ENCODE results near the gene LXN. TPM values are rescaled to one million over a fixed set of nuclear protein-coding genes. Genes with fewer than 3 reads are reported as not detected.

The LXN gene

DNA sequence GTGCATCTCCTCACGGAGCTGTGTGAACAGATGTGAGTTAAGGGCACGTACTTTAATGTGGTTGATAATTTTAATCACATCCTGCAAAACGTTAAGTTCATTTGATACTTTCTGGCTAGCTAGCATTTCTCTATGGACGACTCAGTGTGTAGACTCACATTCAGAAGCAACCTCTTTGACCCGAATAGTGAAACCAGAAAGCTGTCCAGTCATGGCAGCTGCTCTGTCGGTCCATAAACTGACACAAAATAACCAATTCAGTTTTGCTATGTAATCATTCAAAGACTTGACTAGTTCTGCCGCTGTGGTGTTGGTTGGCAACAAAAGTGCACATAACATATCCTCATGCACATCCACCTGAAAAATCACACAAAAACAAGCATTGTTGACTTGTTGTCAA, 31.8 kb downstream of the LXN start:
- Histone ChIP-seq H3K36me3 (ENCODE audit: insufficient read depth, low read length) (no peaks in the 10 kb centered on the region), H3K9me3 (replicated peaks; ENCODE audit: low read length) (no peaks in the 10 kb centered on the region), H3K9ac (ENCODE audit: low read depth, low read length) (no peak overlapping the region), H3K27me3 (ENCODE audit: control insufficient read depth, insufficient read depth, low read length) (no peaks in the 10 kb centered on the region), H3K4me2 (ENCODE audit: low read length) (no peak overlapping the region), H3K4me1 (ENCODE audit: control insufficient read depth, insufficient read depth, low read length) (peaks cover 3% of the 10 kb centered on the region), H3K4me3 (ENCODE audit: low read length) (no peak overlapping the region)

DNA sequence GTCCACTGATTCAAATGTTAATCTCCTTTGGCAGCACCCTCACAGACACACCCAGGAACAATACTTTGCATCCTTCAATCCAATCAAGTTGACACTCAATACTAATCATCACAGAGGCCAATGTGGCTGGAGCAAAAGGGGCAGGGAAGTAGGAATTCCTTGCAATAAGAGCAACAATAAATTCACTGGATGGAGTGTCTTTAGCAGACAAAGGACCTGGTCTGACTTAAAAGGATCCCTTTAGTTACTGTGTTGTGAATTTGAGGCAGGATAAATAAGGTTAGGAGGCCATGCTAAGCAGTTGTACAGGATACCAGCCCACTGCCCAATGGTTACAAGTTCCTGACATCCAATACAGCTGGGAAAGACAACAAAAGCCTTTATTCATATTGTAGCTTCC, 40.5 kb downstream of the LXN start:
- H3K36me3 ChIP-seq (ENCODE audit: insufficient read depth, low read length), result no peaks in the 10 kb centered on the region
- H3K4me1 ChIP-seq (ENCODE audit: control insufficient read depth, insufficient read depth, low read length), result no peaks in the 10 kb centered on the region
- H3K9ac ChIP-seq (ENCODE audit: low read depth, low read length), result no peak overlapping the region
- no peak overlapping the region for H3K4me3 ChIP-seq (ENCODE audit: low read length)
- no peak overlapping the region for H3K4me2 ChIP-seq (ENCODE audit: low read length)
- H3K9me3 ChIP-seq (replicated peaks; ENCODE audit: low read length), result no peaks in the 10 kb centered on the region
- H3K27me3 ChIP-seq (ENCODE audit: control insufficient read depth, insufficient read depth, low read length), result peaks cover 6% of the 10 kb centered on the region

DNA sequence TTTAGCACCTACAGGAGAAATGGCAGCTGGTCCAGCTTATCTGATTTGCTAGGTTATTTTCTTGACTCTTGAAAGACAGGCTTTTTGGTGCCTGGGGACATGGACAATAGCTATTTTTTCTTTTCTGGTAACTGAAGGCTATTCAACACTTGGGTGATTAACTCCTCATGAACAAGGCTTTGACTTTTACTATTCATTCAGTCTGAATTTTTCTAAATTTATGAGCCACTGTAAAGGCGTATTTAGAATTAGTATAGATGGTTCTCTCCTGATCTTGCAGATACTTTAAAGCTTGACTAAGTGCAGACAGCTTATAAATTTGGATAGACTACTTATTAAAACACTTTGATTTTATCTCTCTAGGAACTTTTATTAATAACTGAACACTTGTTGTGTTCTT, 46.6 kb downstream of the LXN start:
- Histone ChIP-seq H3K9ac (ENCODE audit: low read depth, low read length) (no peak overlapping the region), H3K27me3 (ENCODE audit: control insufficient read depth, insufficient read depth, low read length) (peaks cover 6% of the 10 kb centered on the region), H3K4me3 (ENCODE audit: low read length) (no peak overlapping the region), H3K36me3 (ENCODE audit: insufficient read depth, low read length) (no peaks in the 10 kb centered on the region), H3K4me2 (ENCODE audit: low read length) (no peak overlapping the region), H3K9me3 (replicated peaks; ENCODE audit: low read length) (no peaks in the 10 kb centered on the region), H3K4me1 (ENCODE audit: control insufficient read depth, insufficient read depth, low read length) (no peaks in the 10 kb centered on the region)

DNA sequence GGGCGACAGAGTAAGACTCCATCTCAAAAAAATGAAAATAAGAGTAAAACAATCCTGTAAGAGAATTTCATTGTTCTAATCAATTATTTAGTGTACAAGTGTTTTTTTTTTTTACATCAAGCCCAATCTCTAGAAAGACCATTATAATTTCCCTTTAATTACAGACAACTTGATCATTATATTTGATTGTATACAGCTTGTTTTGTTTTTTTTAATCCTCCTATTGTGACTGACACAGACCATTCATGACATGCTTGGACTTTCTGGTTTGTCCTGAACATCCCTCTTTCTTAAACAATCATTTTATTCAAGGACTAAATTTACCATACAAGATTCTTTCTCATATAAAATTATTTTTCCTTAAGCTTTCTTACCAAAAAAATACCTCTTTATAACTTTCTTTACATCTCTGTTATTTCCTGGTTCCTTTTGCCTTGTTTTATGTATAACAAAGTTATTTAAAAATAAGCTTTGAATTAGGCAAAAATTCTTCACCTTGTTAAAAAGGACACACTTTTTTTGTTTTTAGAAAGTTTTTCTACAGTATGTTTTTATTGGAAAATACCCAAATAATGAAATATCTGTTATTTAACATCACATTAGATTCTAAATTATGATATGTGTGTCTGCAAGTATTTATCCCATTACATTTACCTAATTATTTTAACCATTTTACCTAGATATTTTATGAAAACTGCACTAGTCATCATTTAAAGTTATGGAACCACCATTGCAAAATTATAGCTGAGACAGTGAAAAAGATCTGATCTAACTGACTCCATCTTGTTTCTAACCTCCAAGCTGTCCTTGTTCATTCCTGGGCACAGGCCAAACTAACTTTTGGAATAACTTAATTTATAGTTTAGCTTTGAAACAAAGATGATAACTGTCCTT, 54.2 kb downstream of the LXN start:
- no peaks in the 10 kb centered on the region for H3K36me3 ChIP-seq (ENCODE audit: insufficient read depth, low read length)
- no peaks in the 10 kb centered on the region for H3K27me3 ChIP-seq (ENCODE audit: control insufficient read depth, insufficient read depth, low read length)
- no peak overlapping the region for H3K4me3 ChIP-seq (ENCODE audit: low read length)
- no peaks in the 10 kb centered on the region for H3K9me3 ChIP-seq (replicated peaks; ENCODE audit: low read length)
- H3K9ac ChIP-seq (ENCODE audit: low read depth, low read length), result no peak overlapping the region
- H3K4me2 ChIP-seq (ENCODE audit: low read length), result no peak overlapping the region
- no peaks in the 10 kb centered on the region for H3K4me1 ChIP-seq (ENCODE audit: control insufficient read depth, insufficient read depth, low read length)

Small RNAs within 50 kb of the gene (small RNA-seq; reads per million reads assigned to genes)
- not detected for gene AC025033.1
- gene AC080013.6, result not detected

Measured in skeletal muscle satellite cell (primary cell).